Colonic mucosa (tissue), 4 donors: ENCODE data around the gene EGFLAM. TPM values are rescaled to one million over a fixed set of nuclear protein-coding genes. Genes with fewer than 3 reads are reported as not detected.

Experiments used
- DNase-seq: peaks from one replicate; pipeline ENCODE4 v3.0.0-alpha.2; 2020
- H3K27ac ChIP-seq: fragments of 200-600 bp; one replicate; pipeline ENCODE4 v1.8.0; 2021
- H3K27me3 ChIP-seq: fragments of 200-600 bp; one replicate; pipeline ENCODE4 v1.8.0; 2021
- H3K36me3 ChIP-seq: fragments of 200-600 bp; one replicate; pipeline ENCODE4 v1.8.0; 2021
- H3K4me1 ChIP-seq: fragments of 200-600 bp; one replicate; pipeline ENCODE4 v1.8.0; 2021; ENCODE audit warnings: mild to moderate bottlenecking
- H3K4me3 ChIP-seq: fragments of 200-600 bp; one replicate; pipeline ENCODE4 v1.8.0; 2021
- H3K9ac ChIP-seq, 2 donors: one replicate each; pipeline ENCODE4 v1.7.0; 2013; ENCODE audit warnings: control low read depth in 2 of 2, low read depth in 2 of 2, low read length in 2 of 2
- H3K9me3 ChIP-seq: fragments of 200-600 bp; one replicate; pipeline ENCODE4 v1.8.0; 2021
- CTCF ChIP-seq: fragments of 200-600 bp; IDR thresholded peaks from one replicate; pipeline ENCODE4 v1.8.0; 2022; ENCODE audit warnings: antibody characterized with exemption, mild to moderate bottlenecking
- intact Hi-C: fragments of 100-400 bp; cut with DNase I; formaldehyde crosslinking; loops from one replicate; pipeline ENCODE4 v1.14.1; 2022
- total RNA-seq, 2 donors: library from RNA; stranded (reverse); fragmentation: NEBNext Ultra II Directional in 1 of 2; extraction: Animal tissue kit (Norgen Biotek cat#: 25700) in 1 of 2; gene quantifications; one replicate each; pipeline ENCODE4 v1.2.1, GENCODE V29; 2021
- donor health status: healthy.
- donor health status: DM: no; HTN: no; CAD: no.
- donor health status: DM: no; HTN: no; CAD: no.

The EGFLAM gene
- total RNA-seq, 2 donors from 2014 or later = 0.40 to 2.0 TPM

- Histone ChIP-seq H3K4me3 (no peak overlapping the region), H3K27me3 (peaks cover 5% of the 10 kb centered on the region), H3K9me3 (no peaks in the 10 kb centered on the region), H3K4me1 (no peaks in the 10 kb centered on the region), H3K27ac (no peak overlapping the region), H3K9ac (no peak overlapping the region), H3K36me3 (no peaks in the 10 kb centered on the region)
- TF ChIP-seq CTCF = no peak
- no peak for DNase-seq
- intact Hi-C loops = no loop called here
Observed at GRCh38 chr5:38263983-38264382, 5.6 kb downstream of the EGFLAM start.

GRCh38 chr5:38265546-38266179 is 7.3 kb downstream of the EGFLAM start:
- Histone ChIP-seq H3K4me3 (no peak overlapping the region), H3K4me1 (no peaks in the 10 kb centered on the region), H3K9me3 (no peaks in the 10 kb centered on the region), H3K27ac (no peak overlapping the region), H3K36me3 (no peaks in the 10 kb centered on the region), H3K9ac (no peak overlapping the region), H3K27me3 (no peaks in the 10 kb centered on the region)
- DNase-seq = peak; percentile 66
- intact Hi-C loops = no loop called here
- peak; percentile 56 for TF ChIP-seq CTCF

- no peak for TF ChIP-seq CTCF
- H3K9me3 ChIP-seq = no peaks in the 10 kb centered on the region
- intact Hi-C loops = no loop called here
Observed at GRCh38 chr5:38267372-38267771, 9.0 kb downstream of the EGFLAM start.

GRCh38 chr5:38273626-38274025 is 15.3 kb downstream of the EGFLAM start:
- Histone ChIP-seq H3K27me3 (no peaks in the 10 kb centered on the region), H3K36me3 (no peaks in the 10 kb centered on the region), H3K9me3 (no peaks in the 10 kb centered on the region), H3K9ac (no peak overlapping the region), H3K4me1 (no peaks in the 10 kb centered on the region), H3K4me3 (no peak overlapping the region), H3K27ac (no peak overlapping the region)
- no peak for TF ChIP-seq CTCF
- intact Hi-C loops = no loop called here
- DNase-seq = no peak

More at GRCh38 chr5:38267372-38267771, 9.0 kb downstream of the EGFLAM start:
- Histone ChIP-seq H3K4me3 (no peak overlapping the region), H3K27ac (no peak overlapping the region), H3K27me3 (no peaks in the 10 kb centered on the region), H3K4me1 (no peaks in the 10 kb centered on the region), H3K36me3 (no peaks in the 10 kb centered on the region), H3K9ac (no peak overlapping the region)
- no peak for DNase-seq

GRCh38 chr5:38274370-38274769 is 16.0 kb downstream of the EGFLAM start:
- no peak for DNase-seq
- H3K9ac ChIP-seq = no peak overlapping the region
- intact Hi-C loops = no loop called here

More at GRCh38 chr5:38274370-38274769, 16.0 kb downstream of the EGFLAM start:
- Histone ChIP-seq H3K27ac (no peak overlapping the region), H3K9me3 (no peaks in the 10 kb centered on the region), H3K36me3 (no peaks in the 10 kb centered on the region), H3K4me1 (no peaks in the 10 kb centered on the region), H3K27me3 (no peaks in the 10 kb centered on the region), H3K4me3 (no peak overlapping the region)
- no peak for TF ChIP-seq CTCF
